ENCODE results near the gene SPATC1L.

The SPATC1L gene

GRCh38 chr21:46168238-46168637, 16.0 kb downstream of the SPATC1L start:
- Histone ChIP-seq H3K4me3 (ENCODE audit: low read depth in 1 of 2, low read length in 1 of 2) (no peak overlapping the region), H3K27me3 (no peaks in the 10 kb centered on the region), H3K4me1 (ENCODE audit: control insufficient read depth in 1 of 2, insufficient read depth in 1 of 2, low read depth in 1 of 2, low read length in 1 of 2) (no peaks in the 10 kb centered on the region), H3K27ac (no peak overlapping the region), H3K36me3 (no peaks in the 10 kb centered on the region), H3K9me3 (no peaks in the 10 kb centered on the region)
- no peak for TF ChIP-seq CTCF (IDR thresholded peaks at IDR 0.05)

DNA sequence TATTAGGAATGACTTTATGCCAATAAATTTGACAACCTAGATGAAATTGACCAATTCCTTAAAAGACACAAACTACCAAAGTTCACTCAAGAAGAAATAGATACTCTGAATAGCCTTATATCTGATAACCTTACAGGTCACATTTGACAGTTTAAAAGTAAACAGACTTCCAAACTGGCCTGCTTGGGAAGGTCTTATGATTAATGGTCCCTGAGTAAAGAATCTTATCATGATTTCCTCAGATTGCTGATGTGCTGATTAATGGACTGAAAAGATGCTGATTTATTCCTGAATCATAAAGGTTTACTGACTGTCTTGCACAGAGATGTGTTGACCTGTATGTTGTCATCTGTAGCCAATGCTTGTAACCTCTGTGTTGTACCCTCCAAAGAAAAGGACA, 19.2 kb downstream of the SPATC1L start:
- Histone ChIP-seq H3K4me1 (ENCODE audit: control insufficient read depth in 1 of 2, insufficient read depth in 1 of 2, low read depth in 1 of 2, low read length in 1 of 2) (no peaks in the 10 kb centered on the region), H3K27ac (no peak overlapping the region), H3K27me3 (peaks cover 20% of the 10 kb centered on the region), H3K36me3 (no peaks in the 10 kb centered on the region), H3K9me3 (no peaks in the 10 kb centered on the region), H3K4me3 (ENCODE audit: low read depth in 1 of 2, low read length in 1 of 2) (no peak overlapping the region)
- no peak for TF ChIP-seq CTCF (IDR thresholded peaks at IDR 0.05)

DNA sequence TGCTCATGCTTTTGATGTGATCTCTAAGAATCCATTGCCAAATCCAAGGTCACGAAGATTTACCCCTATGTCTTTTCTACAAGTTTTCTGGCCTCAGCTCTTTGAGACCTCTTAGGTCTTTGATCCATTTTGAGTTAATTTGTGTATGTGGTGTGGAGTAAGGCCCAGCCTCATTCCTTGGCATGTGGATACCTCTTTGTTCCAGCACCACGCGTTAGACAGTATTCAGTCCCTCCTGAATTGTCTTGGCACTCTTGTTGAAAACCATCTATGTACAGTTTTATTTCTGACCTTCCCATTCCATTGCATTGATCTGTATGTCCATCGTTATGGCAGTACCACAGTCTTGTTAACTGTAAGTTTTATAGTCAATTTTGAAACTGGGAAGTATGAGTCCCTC, 20.9 kb downstream of the SPATC1L start:
- Histone ChIP-seq H3K27me3 (peaks cover 20% of the 10 kb centered on the region), H3K36me3 (no peaks in the 10 kb centered on the region), H3K27ac (no peak overlapping the region), H3K4me3 (ENCODE audit: low read depth in 1 of 2, low read length in 1 of 2) (no peak overlapping the region), H3K4me1 (ENCODE audit: control insufficient read depth in 1 of 2, insufficient read depth in 1 of 2, low read depth in 1 of 2, low read length in 1 of 2) (no peaks in the 10 kb centered on the region), H3K9me3 (no peaks in the 10 kb centered on the region)
- no peak for TF ChIP-seq CTCF (IDR thresholded peaks at IDR 0.05)

- H3K4me1 ChIP-seq (ENCODE audit: control insufficient read depth in 1 of 2, insufficient read depth in 1 of 2, low read depth in 1 of 2, low read length in 1 of 2), result no peaks in the 10 kb centered on the region
- H3K9me3 ChIP-seq, result no peaks in the 10 kb centered on the region
- peaks cover 20% of the 10 kb centered on the region for H3K27me3 ChIP-seq
- TF ChIP-seq CTCF (IDR thresholded peaks at IDR 0.05), result no peak
- no peaks in the 10 kb centered on the region for H3K36me3 ChIP-seq
- H3K4me3 ChIP-seq (ENCODE audit: low read depth in 1 of 2, low read length in 1 of 2), result no peak overlapping the region
- H3K27ac ChIP-seq, result no peak overlapping the region
These were observed 22.3 kb downstream of the SPATC1L start for GRCh38 chr21:46161633-46162592.

- H3K4me1 ChIP-seq (ENCODE audit: control insufficient read depth in 1 of 2, insufficient read depth in 1 of 2, low read depth in 1 of 2, low read length in 1 of 2), result no peaks in the 10 kb centered on the region
- TF ChIP-seq CTCF (IDR thresholded peaks at IDR 0.05), result no peak
- H3K4me3 ChIP-seq (ENCODE audit: low read depth in 1 of 2, low read length in 1 of 2), result no peak overlapping the region
- H3K36me3 ChIP-seq, result no peaks in the 10 kb centered on the region
- no peaks in the 10 kb centered on the region for H3K9me3 ChIP-seq
- H3K27ac ChIP-seq, result no peak overlapping the region
- peaks cover 20% of the 10 kb centered on the region for H3K27me3 ChIP-seq
These were observed 23.2 kb downstream of the SPATC1L start for GRCh38 chr21:46160907-46161632.

Data from neutrophil (primary cell).